Activated CD8-positive, alpha-beta T cell treated with anti-CD3 and anti-CD28 coated beads, Interleukin-2, amount 10 ng/mL, durations not matched to agents 7 days and 5 days (primary cell): Measurements from ENCODE around the gene ENOX1. TPM values are rescaled to one million over a fixed set of nuclear protein-coding genes. Genes with fewer than 3 reads are reported as not detected.

Source experiments
- ATAC-seq: fragments of 150-1000 bp; cut with Tn5 transposase; one replicate; pipeline ENCODE4 v1.10.0; 2021; ENCODE audit warnings: moderate library complexity
- CTCF ChIA-PET: fragments of 350-600 bp; sonication (Branson Sonifier 250); formaldehyde crosslinking; loops from one replicate; lab custom pipeline; 2021; ENCODE audit warnings: antibody characterized with exemption; lab: Charles Lee
- POLR2A ChIA-PET: fragments of 350-600 bp; sonication (Branson Sonifier 250); formaldehyde crosslinking; loops from one replicate; lab custom pipeline; 2021; ENCODE audit warnings: antibody characterized with exemption; lab: Charles Lee
- DNase-seq: peaks from one replicate; pipeline ENCODE4 v3.0.0-alpha.2; 2020
- H3K27ac Mint-ChIP-seq: one replicate; pipeline ENCODE4 v1.8.0; 2021; ENCODE audit warnings: mild to moderate bottlenecking, mixed read lengths
- H3K27me3 Mint-ChIP-seq: one replicate; pipeline ENCODE4 v1.8.0; 2021; ENCODE audit warnings: low read depth, mixed read lengths
- H3K36me3 Mint-ChIP-seq: one replicate; pipeline ENCODE4 v1.8.0; 2021; ENCODE audit warnings: low read depth, mixed read lengths
- H3K4me1 Mint-ChIP-seq: one replicate; pipeline ENCODE4 v1.8.0; 2021; ENCODE audit warnings: low read depth, mixed read lengths
- H3K4me3 Mint-ChIP-seq: one replicate; pipeline ENCODE4 v1.8.0; 2021; ENCODE audit warnings: mild to moderate bottlenecking, mixed read lengths
- H3K9me3 Mint-ChIP-seq: one replicate; pipeline ENCODE4 v1.8.0; 2022; ENCODE audit warnings: mixed read lengths; ENCODE audit not compliant: insufficient read depth
- total RNA-seq, 2 experiments: library from RNA; stranded (reverse); gene quantifications; one replicate each; pipeline ENCODE4 v1.2.3, GENCODE V29; 2021

Gene ENOX1
- total RNA-seq, 2 experiments from 2014 or later = 0.08 TPM; not detected in 1

DNA sequence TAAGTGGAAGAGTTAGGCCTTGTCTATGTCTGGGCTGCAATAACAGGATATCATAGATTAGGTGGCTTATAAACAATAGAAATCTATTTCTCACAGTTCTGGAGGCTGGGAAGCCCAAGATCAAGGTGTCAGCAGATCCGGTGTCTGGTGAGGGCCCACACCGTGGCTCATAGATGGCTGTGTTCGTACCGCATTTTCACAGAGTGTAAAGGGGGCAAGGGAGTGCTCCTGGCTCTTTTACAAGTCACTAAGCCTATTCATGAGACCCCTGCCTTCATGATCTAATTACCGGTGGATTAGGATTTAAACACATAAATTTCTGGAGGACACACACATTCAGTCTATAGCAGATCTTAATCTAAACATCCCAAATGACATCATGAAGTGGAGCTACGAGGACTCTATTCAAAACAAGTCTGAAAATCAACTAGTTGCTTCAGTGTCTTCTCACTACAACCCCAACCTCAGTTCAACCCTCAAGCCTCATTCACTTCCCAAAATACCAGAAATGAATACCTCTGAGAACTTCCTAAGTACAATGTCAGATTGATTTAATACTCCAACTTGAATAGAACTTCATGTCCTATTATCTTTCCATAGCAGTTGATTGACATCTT is 23.5 kb downstream of the ENOX1 start:
- Mint-ChIP-seq H3K4me1 (no peaks in the 10 kb centered on the region), H3K4me3 (no peak overlapping the region), H3K27ac (no peak overlapping the region), H3K9me3 (no peaks in the 10 kb centered on the region), H3K27me3 (peaks cover 5% of the 10 kb centered on the region), H3K36me3 (no peaks in the 10 kb centered on the region)
- ATAC-seq = no peak
- ChIA-PET CTCF (no interaction called here), POLR2A (no interaction called here)
- no peak for DNase-seq

DNA sequence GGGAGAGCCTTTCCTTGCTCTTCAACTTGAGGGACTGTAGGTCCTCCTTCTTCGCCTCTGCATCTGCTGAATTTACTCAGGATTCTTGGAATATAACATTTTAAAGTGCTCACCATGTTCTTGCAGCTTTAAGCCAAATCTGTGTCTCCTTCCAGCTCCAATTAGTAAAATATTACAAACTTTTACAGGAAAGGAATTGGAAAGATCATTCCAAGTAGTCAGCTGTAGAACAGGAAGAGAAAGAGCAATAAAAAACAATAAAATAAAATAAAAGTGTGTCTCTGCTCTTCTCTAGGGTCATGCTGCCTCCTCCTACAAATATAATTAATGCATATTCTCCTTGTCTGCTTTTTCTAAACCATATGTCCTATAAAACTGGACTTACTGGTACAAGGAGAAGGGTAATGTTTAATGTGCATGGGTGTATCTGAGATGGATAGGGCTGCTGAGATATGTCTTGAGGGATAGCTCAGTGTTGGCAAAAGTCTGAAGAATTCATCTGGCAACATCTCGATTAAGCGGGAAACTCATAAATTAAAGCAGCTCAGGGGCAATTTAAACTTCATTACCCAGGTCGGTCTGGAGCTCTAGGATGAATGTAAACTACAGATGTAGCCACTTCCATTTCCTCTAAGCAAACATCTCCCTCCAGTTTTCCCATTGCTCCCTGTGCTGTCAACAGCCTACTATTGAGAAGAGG is 25.0 kb downstream of the ENOX1 start:
- Mint-ChIP-seq H3K36me3 (no peaks in the 10 kb centered on the region), H3K4me3 (no peak overlapping the region), H3K27me3 (peaks cover 5% of the 10 kb centered on the region), H3K27ac (no peak overlapping the region), H3K9me3 (no peaks in the 10 kb centered on the region), H3K4me1 (no peaks in the 10 kb centered on the region)
- ChIA-PET POLR2A (no interaction called here), CTCF (no interaction called here)
- ATAC-seq = no peak
- DNase-seq = no peak

DNA sequence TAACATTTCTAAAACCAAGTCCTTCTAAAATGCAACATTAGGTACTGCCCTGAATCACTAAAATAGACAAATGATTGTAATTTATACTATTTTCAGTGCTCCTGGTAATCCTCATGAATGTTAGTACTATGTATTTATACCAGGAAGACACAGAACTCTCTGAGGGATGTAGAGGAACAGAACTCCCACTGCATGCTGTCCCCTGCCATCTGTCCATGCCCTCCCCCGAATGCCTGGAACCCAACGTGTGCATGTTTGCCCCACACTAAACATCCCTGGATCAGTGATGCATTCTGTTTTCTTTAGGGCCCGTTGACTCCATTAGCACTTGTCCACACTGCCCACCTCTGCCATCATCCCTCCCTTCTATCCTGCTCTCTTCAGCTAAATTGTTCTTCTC is 26.5 kb downstream of the ENOX1 start:
- DNase-seq (no peak), ATAC-seq (no peak)
- H3K9me3 Mint-ChIP-seq = no peaks in the 10 kb centered on the region
- H3K27me3 Mint-ChIP-seq = peaks cover 5% of the 10 kb centered on the region
- POLR2A ChIA-PET = no interaction called here
- H3K27ac Mint-ChIP-seq = no peak overlapping the region
- no peaks in the 10 kb centered on the region for H3K36me3 Mint-ChIP-seq
- CTCF ChIA-PET = no interaction called here
- H3K4me1 Mint-ChIP-seq = no peaks in the 10 kb centered on the region
- H3K4me3 Mint-ChIP-seq = no peak overlapping the region

- DNase-seq (no peak), ATAC-seq (no peak)
- Mint-ChIP-seq H3K4me1 (no peaks in the 10 kb centered on the region), H3K36me3 (no peaks in the 10 kb centered on the region), H3K27me3 (peaks cover 3% of the 10 kb centered on the region), H3K4me3 (no peak overlapping the region), H3K9me3 (no peaks in the 10 kb centered on the region), H3K27ac (no peak overlapping the region)
- ChIA-PET POLR2A (no interaction called here), CTCF (interaction anchor here (0.9 kb wide), 1 partner anchor 1314 kb away, joined by 3 read pairs; no protein-coding TSS in a partner anchor)
Measured at GRCh38 chr13:43758834-43759233, 27.9 kb downstream of the ENOX1 start.

GRCh38 chr13:43757266-43757665 is 29.5 kb downstream of the ENOX1 start:
- Mint-ChIP-seq H3K4me1 (no peaks in the 10 kb centered on the region), H3K4me3 (no peak overlapping the region), H3K36me3 (no peaks in the 10 kb centered on the region), H3K27ac (no peak overlapping the region), H3K9me3 (no peaks in the 10 kb centered on the region), H3K27me3 (peaks cover 3% of the 10 kb centered on the region)
- POLR2A ChIA-PET = no interaction called here
- CTCF ChIA-PET = no interaction called here
- ATAC-seq = no peak
- DNase-seq = no peak

DNA sequence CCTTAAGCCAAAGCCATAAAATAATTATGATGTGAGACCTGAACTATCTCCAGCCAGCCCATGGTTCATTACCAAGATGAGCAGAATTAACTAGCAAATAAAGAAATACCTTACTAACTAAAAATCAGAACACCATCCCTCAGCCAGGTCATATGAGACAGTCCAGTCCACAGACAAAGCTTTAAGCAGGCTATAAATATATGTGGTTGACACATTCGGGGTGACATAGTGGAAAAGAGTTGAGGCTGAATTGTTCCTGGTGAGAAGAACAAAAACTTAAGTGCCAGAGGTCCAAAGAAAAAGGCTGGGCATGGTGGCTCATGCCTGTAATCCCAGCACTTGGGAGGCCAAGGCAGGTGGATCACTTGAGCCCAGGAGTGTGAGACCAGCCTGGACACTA is 30.9 kb downstream of the ENOX1 start:
- Mint-ChIP-seq H3K27me3 (peaks cover 7% of the 10 kb centered on the region), H3K4me1 (no peaks in the 10 kb centered on the region), H3K4me3 (no peak overlapping the region), H3K27ac (no peak overlapping the region), H3K36me3 (no peaks in the 10 kb centered on the region), H3K9me3 (no peaks in the 10 kb centered on the region)
- ChIA-PET POLR2A (no interaction called here), CTCF (no interaction called here)
- ATAC-seq (no peak), DNase-seq (no peak)

- H3K27me3 Mint-ChIP-seq = peaks cover 5% of the 10 kb centered on the region
- no peaks in the 10 kb centered on the region for H3K9me3 Mint-ChIP-seq
- DNase-seq = no peak
- CTCF ChIA-PET = no interaction called here
- ATAC-seq = no peak
- H3K4me1 Mint-ChIP-seq = no peaks in the 10 kb centered on the region
- H3K27ac Mint-ChIP-seq = no peak overlapping the region
- no peaks in the 10 kb centered on the region for H3K36me3 Mint-ChIP-seq
- no peak overlapping the region for H3K4me3 Mint-ChIP-seq
- POLR2A ChIA-PET = no interaction called here
Measured at GRCh38 chr13:43751624-43752023, 35.1 kb downstream of the ENOX1 start.

- POLR2A ChIA-PET = no interaction called here
- H3K27me3 Mint-ChIP-seq = peaks cover 5% of the 10 kb centered on the region
- CTCF ChIA-PET = no interaction called here
Measured at GRCh38 chr13:43749503-43749902, 37.3 kb downstream of the ENOX1 start.

GRCh38 chr13:43744261-43745031 is 42.3 kb downstream of the ENOX1 start:
- peaks cover 7% of the 10 kb centered on the region for H3K27me3 Mint-ChIP-seq
- CTCF ChIA-PET = no interaction called here

More at GRCh38 chr13:43749503-43749902, 37.3 kb downstream of the ENOX1 start:
- H3K4me3 Mint-ChIP-seq = no peak overlapping the region
- no peaks in the 10 kb centered on the region for H3K4me1 Mint-ChIP-seq
- H3K9me3 Mint-ChIP-seq = no peaks in the 10 kb centered on the region
- ATAC-seq (no peak), DNase-seq (no peak)
- H3K27ac Mint-ChIP-seq = no peak overlapping the region
- H3K36me3 Mint-ChIP-seq = no peaks in the 10 kb centered on the region

DNA sequence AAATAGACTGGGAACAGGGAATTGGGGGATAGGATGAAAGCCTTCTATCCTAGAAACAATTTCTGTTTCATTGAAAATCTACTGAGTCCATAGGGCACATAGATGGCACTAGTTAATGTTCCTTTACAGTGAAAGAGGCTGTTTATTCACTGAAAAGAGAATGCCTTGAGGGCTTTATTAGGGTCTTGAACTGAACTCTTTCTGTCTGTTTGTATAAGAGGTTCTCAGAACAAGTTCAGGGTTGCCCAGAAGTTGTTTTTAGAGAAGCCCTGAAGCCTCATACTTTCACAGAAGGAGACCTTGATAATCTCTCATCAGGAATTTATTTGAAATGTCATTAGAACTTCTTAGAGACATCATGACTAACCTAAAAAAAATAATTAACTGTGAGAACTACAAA is 43.9 kb downstream of the ENOX1 start:
- H3K27ac Mint-ChIP-seq = no peak overlapping the region
- DNase-seq = no peak
- POLR2A ChIA-PET = no interaction called here
- H3K36me3 Mint-ChIP-seq = no peaks in the 10 kb centered on the region
- CTCF ChIA-PET = no interaction called here
- H3K9me3 Mint-ChIP-seq = no peaks in the 10 kb centered on the region
- H3K4me3 Mint-ChIP-seq = no peak overlapping the region
- no peak for ATAC-seq
- no peaks in the 10 kb centered on the region for H3K4me1 Mint-ChIP-seq
- peaks cover 7% of the 10 kb centered on the region for H3K27me3 Mint-ChIP-seq

More at GRCh38 chr13:43744261-43745031, 42.3 kb downstream of the ENOX1 start:
- ATAC-seq (no peak), DNase-seq (no peak)
- Mint-ChIP-seq H3K4me3 (no peak overlapping the region), H3K36me3 (no peaks in the 10 kb centered on the region), H3K4me1 (no peaks in the 10 kb centered on the region), H3K9me3 (no peaks in the 10 kb centered on the region), H3K27ac (no peak overlapping the region)
- POLR2A ChIA-PET = no interaction called here

DNA sequence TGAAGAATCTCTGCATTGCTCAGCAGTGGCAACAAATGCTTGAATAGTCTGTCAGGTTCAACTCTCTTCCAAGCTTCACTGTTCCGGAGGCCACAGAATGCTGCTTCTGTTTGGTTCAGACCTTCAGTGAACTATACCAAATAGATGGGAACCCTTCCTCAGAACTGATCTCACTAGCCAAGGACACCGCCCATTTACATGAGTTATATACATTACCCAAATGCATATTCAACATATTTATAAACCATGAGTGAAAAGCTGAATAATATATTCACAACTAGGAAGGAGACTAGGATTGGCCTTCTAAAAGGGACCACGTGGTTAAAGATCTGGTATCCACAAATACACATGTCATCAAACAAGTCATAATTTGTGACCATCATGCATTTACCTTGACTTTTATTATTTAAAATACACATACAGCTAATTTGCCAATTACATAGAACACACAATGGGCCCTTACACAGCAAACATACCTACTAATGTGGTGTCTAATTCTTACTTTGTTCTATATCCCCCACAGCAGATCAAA is 49.3 kb downstream of the ENOX1 start:
- DNase-seq (no peak), ATAC-seq (no peak)
- ChIA-PET CTCF (no interaction called here), POLR2A (no interaction called here)
- H3K4me3 Mint-ChIP-seq = no peak overlapping the region
- no peak overlapping the region for H3K27ac Mint-ChIP-seq
- peaks cover 5% of the 10 kb centered on the region for H3K27me3 Mint-ChIP-seq
- H3K9me3 Mint-ChIP-seq = no peaks in the 10 kb centered on the region
- H3K4me1 Mint-ChIP-seq = no peaks in the 10 kb centered on the region
- H3K36me3 Mint-ChIP-seq = no peaks in the 10 kb centered on the region

- H3K36me3 Mint-ChIP-seq = no peaks in the 10 kb centered on the region
- no peaks in the 10 kb centered on the region for H3K4me1 Mint-ChIP-seq
- peaks cover 19% of the 10 kb centered on the region for H3K27me3 Mint-ChIP-seq
- DNase-seq (no peak), ATAC-seq (no peak)
- ChIA-PET POLR2A (no interaction called here), CTCF (no interaction called here)
- no peak overlapping the region for H3K4me3 Mint-ChIP-seq
- H3K9me3 Mint-ChIP-seq = no peaks in the 10 kb centered on the region
- H3K27ac Mint-ChIP-seq = no peak overlapping the region
Measured at GRCh38 chr13:43732726-43733125, 54.0 kb downstream of the ENOX1 start.
